ENCODE data around the gene PFKFB3. TPM values are rescaled to one million over a fixed set of nuclear protein-coding genes. Genes with fewer than 3 reads are reported as not detected.
"Not testable (repeated sequence)": the region's sequence is repeated elsewhere in the genome, so short reads cannot be mapped to it uniquely, and the experiment has no call there.

Gene PFKFB3
- total RNA-seq, 4 donors from 2014 or later: 8.4 to 11.8 (median 9.4) TPM

DNA sequence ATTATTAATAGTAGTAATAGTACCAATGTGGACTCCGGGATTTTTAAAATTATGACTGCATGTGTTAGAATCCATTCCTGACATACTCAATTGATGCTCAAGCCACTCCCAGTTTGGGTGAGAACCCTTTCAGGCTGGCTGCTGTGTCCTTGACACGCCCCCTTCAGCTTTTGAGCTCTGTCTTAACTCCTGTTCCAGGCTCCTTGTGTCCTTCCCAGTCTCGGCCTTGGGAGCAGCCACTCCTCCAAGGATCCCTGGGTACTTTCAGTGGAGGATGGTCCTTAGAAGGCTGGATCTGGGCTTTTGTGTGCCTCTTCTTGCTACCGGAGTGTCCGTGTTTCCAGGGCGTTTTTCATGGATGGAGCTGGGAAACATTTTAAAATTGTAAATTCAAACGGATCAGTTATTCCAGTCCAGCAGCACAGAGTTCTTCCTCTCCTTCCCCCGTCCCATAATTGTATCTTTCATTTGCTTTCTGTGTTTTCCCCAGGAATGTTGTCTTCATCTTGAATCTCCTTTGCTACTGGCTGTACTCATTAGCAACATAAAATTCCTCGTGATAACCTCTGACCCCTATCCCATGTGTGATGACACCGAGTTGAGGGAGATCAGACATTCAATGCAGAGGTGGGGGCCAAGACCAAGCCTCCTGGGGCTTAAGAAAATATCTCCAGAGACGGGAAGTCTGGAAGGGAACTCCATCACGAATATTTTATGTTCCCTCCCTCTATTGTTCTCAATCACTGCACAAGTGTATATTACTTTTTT lies 40.0 kb upstream of the PFKFB3 start:
- TF ChIP-seq, protein P1, sequence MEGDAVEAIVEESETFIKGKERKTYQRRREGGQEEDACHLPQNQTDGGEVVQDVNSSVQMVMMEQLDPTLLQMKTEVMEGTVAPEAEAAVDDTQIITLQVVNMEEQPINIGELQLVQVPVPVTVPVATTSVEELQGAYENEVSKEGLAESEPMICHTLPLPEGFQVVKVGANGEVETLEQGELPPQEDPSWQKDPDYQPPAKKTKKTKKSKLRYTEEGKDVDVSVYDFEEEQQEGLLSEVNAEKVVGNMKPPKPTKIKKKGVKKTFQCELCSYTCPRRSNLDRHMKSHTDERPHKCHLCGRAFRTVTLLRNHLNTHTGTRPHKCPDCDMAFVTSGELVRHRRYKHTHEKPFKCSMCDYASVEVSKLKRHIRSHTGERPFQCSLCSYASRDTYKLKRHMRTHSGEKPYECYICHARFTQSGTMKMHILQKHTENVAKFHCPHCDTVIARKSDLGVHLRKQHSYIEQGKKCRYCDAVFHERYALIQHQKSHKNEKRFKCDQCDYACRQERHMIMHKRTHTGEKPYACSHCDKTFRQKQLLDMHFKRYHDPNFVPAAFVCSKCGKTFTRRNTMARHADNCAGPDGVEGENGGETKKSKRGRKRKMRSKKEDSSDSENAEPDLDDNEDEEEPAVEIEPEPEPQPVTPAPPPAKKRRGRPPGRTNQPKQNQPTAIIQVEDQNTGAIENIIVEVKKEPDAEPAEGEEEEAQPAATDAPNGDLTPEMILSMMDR (IDR thresholded peaks at IDR 0.05): no peak
- no peak for TF ChIP-seq POLR2A (IDR thresholded peaks at IDR 0.05)
- H3K4me1 ChIP-seq: peaks cover 12 to 14% of the 10 kb centered on the region in 2 donors
- H3K27ac ChIP-seq: peak overlapping the region; percentile 25 to 72 (median 66)
- peak overlapping the region in 1 of 3 donors; percentile 46 for H3K4me3 ChIP-seq (replicated peaks in 1 of 3)
- WGBS, 2 donors: 56% methylated on average over 12 of the region's 12 CpGs
- intact Hi-C loops (cut with DNase I): loop anchor here (5.0 kb wide), 1 partner anchor 40 kb away; the partner anchor contains the start of gene PFKFB3
- no peaks in the 10 kb centered on the region for H3K27me3 ChIP-seq
- H3K36me3 ChIP-seq: no peaks in the 10 kb centered on the region
- H3K9me3 ChIP-seq: no peaks in the 10 kb centered on the region
- no peak for DNase-seq

DNA sequence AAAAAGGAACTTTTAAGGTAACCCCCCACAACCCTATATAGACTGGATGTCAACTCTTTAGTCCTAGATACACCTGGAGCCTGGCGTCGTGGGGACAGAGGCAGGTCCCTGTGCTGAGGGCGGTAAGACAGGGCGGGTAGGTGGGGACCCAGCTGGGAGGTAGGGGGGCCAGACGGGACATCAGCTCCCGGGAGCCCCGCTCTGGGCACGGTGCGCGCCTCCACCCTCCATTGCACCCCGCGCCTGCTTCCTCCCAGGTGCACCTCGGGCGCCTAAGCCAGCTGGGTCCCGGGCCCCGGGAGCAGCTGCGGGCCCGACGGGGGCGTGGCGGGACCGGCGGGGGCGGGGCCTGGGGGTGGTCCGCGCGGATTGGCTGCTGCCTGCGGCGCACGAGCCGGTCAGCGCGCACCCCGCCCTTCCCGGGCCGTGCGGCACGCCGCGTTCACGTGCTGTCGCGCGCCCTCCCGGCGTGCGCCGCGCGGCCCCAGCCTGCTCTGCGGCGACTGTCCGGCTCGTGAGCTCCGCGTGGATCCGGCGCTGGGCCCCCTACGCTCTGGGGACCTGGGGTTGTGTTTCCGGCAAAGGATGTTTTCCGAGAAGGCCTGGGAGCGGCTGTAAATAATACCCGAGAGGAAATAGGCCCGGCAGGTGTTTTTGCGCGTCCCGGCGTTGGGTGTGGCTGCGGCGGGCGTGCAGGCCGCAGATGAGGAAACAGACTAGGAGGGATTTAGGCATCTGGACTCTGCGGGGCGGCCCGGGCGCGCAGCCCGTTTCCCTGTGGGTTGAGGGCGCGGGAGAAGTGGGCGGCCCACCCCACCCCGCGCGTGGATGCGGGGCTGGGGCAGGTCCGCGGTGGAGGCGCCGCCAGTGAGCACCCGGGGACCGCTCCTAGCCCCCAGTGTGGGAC lies 39.1 kb upstream of the PFKFB3 start:
- Histone ChIP-seq H3K9me3 (no peaks in the 10 kb centered on the region), H3K27me3 (no peaks in the 10 kb centered on the region), H3K36me3 (no peaks in the 10 kb centered on the region), H3K4me1 (peaks cover 12 to 14% of the 10 kb centered on the region in 2 donors), H3K27ac (peak overlapping the region; percentile 60 to 90 (median 81)), H3K4me3 (replicated peaks in 1 of 3) (peak overlapping the region; percentile 46 to 88 (median 50))
- WGBS, 2 donors: 3 to 7% methylated on average over 4 to 10 of the region's 91 CpGs
- TF ChIP-seq, protein P1 (IDR thresholded peaks at IDR 0.05): peak in 1 of 6 experiments; percentile 24
- TF ChIP-seq POLR2A (IDR thresholded peaks at IDR 0.05): peak in 1 of 2 donors; percentile 70
- peak; percentile 92 to 93 for DNase-seq
- intact Hi-C loops (cut with DNase I): loop anchor here (5.0 kb wide), 1 partner anchor 39 kb away; the partner anchor contains the start of gene PFKFB3

DNA sequence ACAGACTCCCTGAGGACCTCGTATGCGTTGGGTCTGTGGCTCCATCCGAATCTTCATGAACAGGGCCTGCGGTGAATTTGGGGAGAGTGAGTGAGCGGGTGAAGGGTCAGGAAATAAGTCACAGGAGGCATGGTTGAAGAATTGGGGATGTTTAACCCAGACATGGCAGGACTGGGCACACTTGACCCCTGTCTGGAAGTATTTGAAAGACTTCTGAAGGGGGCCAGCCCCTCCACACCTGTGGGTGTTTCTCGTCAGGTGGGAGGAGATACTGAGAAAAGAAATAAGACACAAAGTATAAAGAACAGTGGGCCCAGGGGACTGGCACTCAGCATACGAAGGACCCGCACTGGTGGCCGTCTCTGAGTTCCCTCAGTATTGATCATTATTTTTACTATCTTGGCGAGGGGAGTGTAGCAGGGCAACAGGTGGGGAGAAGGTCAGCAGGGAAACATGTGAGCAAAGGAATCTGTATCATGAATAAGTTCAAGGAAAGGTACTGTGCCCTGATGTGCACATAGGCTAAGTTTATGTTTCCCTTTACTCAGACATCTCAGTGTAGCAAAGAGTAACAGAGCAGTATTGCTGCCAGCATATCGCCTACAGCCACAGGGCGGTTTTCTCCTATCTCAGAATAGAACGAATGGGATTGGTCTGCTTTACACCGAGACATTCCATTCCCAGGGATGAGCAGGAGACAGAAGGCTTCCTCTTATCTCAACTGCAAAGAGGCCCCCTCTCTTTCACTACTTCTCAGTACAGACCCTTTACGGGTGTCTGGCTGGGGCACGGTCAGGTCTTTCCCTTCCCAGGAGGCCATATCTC lies 38.2 kb upstream of the PFKFB3 start:
- H3K9me3 ChIP-seq: no peaks in the 10 kb centered on the region
- WGBS, 2 donors: 35 to 40% methylated on average over 16 of the region's 16 CpGs
- H3K4me1 ChIP-seq: peaks cover 12 to 14% of the 10 kb centered on the region in 2 donors
- TF ChIP-seq, protein P1 (IDR thresholded peaks at IDR 0.05): no peak
- no peak for TF ChIP-seq POLR2A (IDR thresholded peaks at IDR 0.05)
- H3K4me3 ChIP-seq (replicated peaks in 1 of 3): peak overlapping the region; percentile 46 to 88 (median 50)
- no peaks in the 10 kb centered on the region for H3K27me3 ChIP-seq
- intact Hi-C loops (cut with DNase I): loop anchor here (5.0 kb wide), 1 partner anchor 38 kb away; the partner anchor contains the start of gene PFKFB3
- peak overlapping the region; percentile 60 to 90 (median 81) for H3K27ac ChIP-seq
- H3K36me3 ChIP-seq: no peaks in the 10 kb centered on the region
- no peak for DNase-seq

- Histone ChIP-seq H3K4me1 (peaks cover 13 to 14% of the 10 kb centered on the region in 2 donors), H3K9me3 (no peaks in the 10 kb centered on the region), H3K27ac (no peak overlapping the region), H3K27me3 (no peaks in the 10 kb centered on the region), H3K36me3 (no peaks in the 10 kb centered on the region), H3K4me3 (replicated peaks in 1 of 3) (no peak overlapping the region)
- 66 to 70% methylated on average over 6 of the region's 6 CpGs for WGBS, 2 donors
- DNase-seq: no peak
- TF ChIP-seq POLR2A (IDR thresholded peaks at IDR 0.05): no peak
- TF ChIP-seq, protein P1 (IDR thresholded peaks at IDR 0.05): no peak
- intact Hi-C loops (cut with DNase I): no loop called here
Observed at GRCh38 chr10:6165221-6165725, 37.5 kb upstream of the PFKFB3 start.

DNA sequence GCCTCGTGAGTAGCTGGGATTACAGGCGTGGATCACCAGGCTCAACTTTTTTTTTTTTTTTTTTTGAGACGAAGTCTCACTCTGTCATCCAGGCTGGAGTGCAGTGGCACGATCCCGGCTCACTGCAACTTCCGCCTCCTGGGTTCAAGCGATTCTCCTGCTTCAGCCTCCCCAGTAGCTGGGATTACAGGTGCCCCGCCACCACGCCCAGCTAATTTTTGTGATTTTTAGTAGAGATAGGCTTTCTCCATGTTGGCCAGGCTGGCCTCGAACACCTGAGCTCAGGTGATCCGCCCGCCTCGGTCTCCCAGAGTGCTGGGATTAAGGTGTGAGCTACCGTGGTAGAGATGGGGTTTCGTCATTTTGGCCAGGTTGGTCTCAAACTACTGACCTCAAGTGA lies 36.8 kb upstream of the PFKFB3 start:
- H3K4me3 ChIP-seq (replicated peaks in 1 of 3); H3K9me3 ChIP-seq; intact Hi-C loops (cut with DNase I); H3K36me3 ChIP-seq; DNase-seq; H3K27ac ChIP-seq; H3K27me3 ChIP-seq: not testable (repeated sequence)
- peaks cover 14 to 17% of the 10 kb centered on the region in 2 donors for H3K4me1 ChIP-seq
- WGBS, 2 donors: 94 to 95% methylated on average over 15 of the region's 15 CpGs
